Measurements from ENCODE around the gene ANKFY1. TPM values are rescaled to one million over a fixed set of nuclear protein-coding genes. Genes with fewer than 3 reads are reported as not detected.

The ANKFY1 gene
- total and polyA plus RNA-seq, 9 of the 15 experiments (the other 6 are each of a cell fraction or from before 2014, with no cell fraction given), result 4.3 to 25.6 (median 12.2) TPM

GRCh38 chr17:4206962-4207361 is 56.8 kb downstream of the ANKFY1 start (continued):
- no peak for TF ChIP-seq EHMT2 (IDR thresholded peaks at IDR 0.05)
- TF ChIP-seq ZNF639 (CRISPR knock-in tag; conservative IDR thresholded peaks at IDR 0.05 in 1 of 2, IDR thresholded peaks at IDR 0.05 in 1 of 2), result no peak
- TF ChIP-seq ZFX (CRISPR knock-in tag; IDR thresholded peaks at IDR 0.05), result no peak
- no peak for TF ChIP-seq ZNF133 (CRISPR knock-in tag; IDR thresholded peaks at IDR 0.05)
- TF ChIP-seq TGIF2 (CRISPR knock-in tag; IDR thresholded peaks at IDR 0.05), result no peak
- TF ChIP-seq ZNF384 (IDR thresholded peaks at IDR 0.05; ENCODE audit: low read depth, low read length), result no peak
- no peak for TF ChIP-seq BACH1 (tag; IDR thresholded peaks at IDR 0.05)
- TF ChIP-seq TAF15 (IDR thresholded peaks at IDR 0.05; ENCODE audit: low read depth, low read length), result no peak
- peak; percentile 54; the same call in 1 of the 2 replicates for TF ChIP-seq FOSL1 (tag; conservative IDR thresholded peaks at IDR 0.05)
- TF ChIP-seq E2F5 (CRISPR knock-in tag; IDR thresholded peaks at IDR 0.05), result no peak
- no peak for TF ChIP-seq ZFP36 (IDR thresholded peaks at IDR 0.05; ENCODE audit: low read depth, low read length, partially characterized antibody)
- TF ChIP-seq GATAD2B (IDR thresholded peaks at IDR 0.05; ENCODE audit: borderline replicate concordance), result no peak
- no peak for TF ChIP-seq ZNF696 (CRISPR knock-in tag; conservative IDR thresholded peaks at IDR 0.05)
- TF ChIP-seq ZBTB17 (CRISPR knock-in tag; IDR thresholded peaks at IDR 0.05), result no peak
- TF ChIP-seq NELFE (IDR thresholded peaks at IDR 0.05; ENCODE audit: insufficient read depth, insufficient read length), result no peak
- TF ChIP-seq ZNF311 (CRISPR knock-in tag; IDR thresholded peaks at IDR 0.05), result no peak
- no peak for TF ChIP-seq TEAD1 (CRISPR knock-in tag; IDR thresholded peaks at IDR 0.05)

Measured in K562 (cell line).